NT2/D1 (cell line): ENCODE measurements around the gene USP6NL.

Experiments
- SUZ12 ChIP-seq: IDR thresholded peaks from 2 replicates; pipeline ENCODE4 v1.6.1; 2011; ENCODE audit not compliant: insufficient read length, insufficient read depth; ENCODE audit errors: extremely low read depth
- YY1 ChIP-seq: IDR thresholded peaks from 2 replicates; pipeline ENCODE4 v1.6.1; 2011; ENCODE audit not compliant: insufficient read length, insufficient read depth

GRCh38 chr10:11411926-11412545 lies 199.4 kb downstream of the USP6NL start:
- TF ChIP-seq YY1, result no peak
- no peak for TF ChIP-seq SUZ12
